Pancreas (tissue), 10 donors: ENCODE measurements around the gene CDH12. TPM values are rescaled to one million over a fixed set of nuclear protein-coding genes. Genes with fewer than 3 reads are reported as not detected.
A peak's percentile ranks its signal among the peaks of the same experiment; 100 is the strongest.

Experiments
- ATAC-seq, 4 donors: fragments of 200-7000 bp; cut with Tn5 transposase; one replicate each; pipeline versions ENCODE4 v1.8.0 to v1.9.1; 2020; ENCODE audit warnings: mild to moderate bottlenecking in 4 of 4, moderate library complexity in 4 of 4
- DNase-seq, 6 donors: peaks; one replicate each; pipeline ENCODE4 v3.0.0-alpha.2; 2020
- FAIRE-seq: peaks from 2 replicates; lab custom pipeline; 2012; peaks lifted over from hg19 to GRCh38; lab: Jason Lieb, UNC
- H3K27ac ChIP-seq, 4 donors: fragments of 200-600 bp; sonication (generic); 1 replicate in 3 of 4; 2 replicates in 1 of 4; pipeline versions ENCODE4 v1.5.0 to v1.8.0; 2020
- H3K27me3 ChIP-seq, 4 donors: fragments of 200-600 bp; one replicate each; pipeline ENCODE4 v1.8.0; 2021
- H3K36me3 ChIP-seq, 3 donors: fragments of 200-600 bp; sonication (generic) in 1 of 3; one replicate each; pipeline versions ENCODE4 v1.5.0 to v1.8.0; 2020 to 2021
- H3K4me1 ChIP-seq, 3 donors: fragments of 200-600 bp; one replicate each; pipeline ENCODE4 v1.8.0; 2021
- H3K4me3 ChIP-seq, 4 donors: fragments of 200-600 bp; sonication (generic) in 2 of 4; one replicate each; pipeline versions ENCODE4 v1.5.0 to v1.8.0; 2020 to 2021
- H3K9me3 ChIP-seq, 4 donors: fragments of 200-600 bp; one replicate each; pipeline ENCODE4 v1.8.0; 2021
- WGBS, 2 donors: extraction: QIAGEN DNeasy Blood & Tissue Kit; methylation state at CpG; one replicate each; pipeline ENCODE4 v1.1.7; 2013; 5-methylcytosine and 5-hydroxymethylcytosine counted together
- intact Hi-C, 3 donors: fragments of 100-400 bp; cut with DNase I; formaldehyde crosslinking; loops; one replicate each; pipeline versions ENCODE4 v1.11.1 to v1.14.2; 2022
- polyA plus RNA-seq, 2 donors: library from polyadenylated mRNA; stranded (reverse); fragments of 200-250 nt; gene quantifications; one replicate each; pipeline ENCODE4 v1.2.3, GENCODE V29; 2013
- total RNA-seq, 6 donors: library from RNA; stranded (reverse); fragmentation: NEBNext Ultra II Directional in 4 of 6; extraction: Animal tissue kit (Norgen Biotek cat#: 25700) in 4 of 6; gene quantifications; one replicate each; pipeline versions ENCODE4 v1.2.1 to v1.2.4, GENCODE V29; 2021 to 2023
- TF ChIP-seq, protein P1 (sequence below), 4 donors: fragments of 200-600 bp; sonication (generic) in 3 of 4; IDR thresholded peaks; one replicate each; pipeline versions ENCODE4 v1.5.0 to v1.8.0; 2021; ENCODE audit warnings: antibody characterized with exemption in 4 of 4
- donor health status: healthy with polysubstance abuse.
- donor health status: DM: no; HTN: no; CAD: no; lungs with moderate emphysema.
- donor health status: DM: no; HTN: no; CAD: no.
- donor health status: control.
- donor health status: control.
- donor health status: Bipolar disorder and iron deficiency.
- donor health status: DM: yes; HTN: yes; CAD: no.
- donor health status: DM: no; HTN: no; CAD: no.
- donor health status: DM: no; HTN: no; CAD: no.
- donor health status: DM: yes; HTN: yes; CAD: no.

Gene CDH12
- total and polyA plus RNA-seq, 8 donors = 0.12 to 0.31 (median 0.17) TPM; not detected in 4

DNA sequence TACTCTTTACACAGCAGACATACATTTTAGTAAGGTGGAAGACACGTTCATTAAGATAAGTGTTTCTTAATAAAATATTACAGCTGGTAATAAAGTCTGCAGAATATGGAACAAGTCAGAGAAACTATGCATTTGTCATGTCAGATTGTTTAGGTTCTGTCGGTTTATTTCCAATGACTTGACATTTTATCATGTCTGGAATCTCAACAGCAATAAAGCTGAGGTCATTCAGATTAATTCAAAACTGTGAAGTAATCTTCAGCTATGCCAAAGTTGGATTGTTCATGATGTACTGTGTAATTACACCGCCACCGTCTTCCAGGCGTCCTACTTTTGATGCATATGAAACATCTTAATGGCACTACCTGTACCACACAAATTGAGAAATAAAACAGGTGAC is 1032.6 kb downstream of the CDH12 start:
- intact Hi-C loops = no loop called here
- 23 to 24% methylated on average over 5 of the region's 5 CpGs for WGBS, 2 donors
- no peak overlapping the region for H3K4me3 ChIP-seq
- H3K4me1 ChIP-seq = no peaks in the 10 kb centered on the region
- no peaks in the 10 kb centered on the region for H3K36me3 ChIP-seq
- peaks cover 0 to 14% (median 3%) of the 10 kb centered on the region in 4 donors for H3K27me3 ChIP-seq
- ATAC-seq (no peak), DNase-seq (no peak), FAIRE-seq (no peak)
- no peak overlapping the region for H3K27ac ChIP-seq
- TF ChIP-seq, protein P1, sequence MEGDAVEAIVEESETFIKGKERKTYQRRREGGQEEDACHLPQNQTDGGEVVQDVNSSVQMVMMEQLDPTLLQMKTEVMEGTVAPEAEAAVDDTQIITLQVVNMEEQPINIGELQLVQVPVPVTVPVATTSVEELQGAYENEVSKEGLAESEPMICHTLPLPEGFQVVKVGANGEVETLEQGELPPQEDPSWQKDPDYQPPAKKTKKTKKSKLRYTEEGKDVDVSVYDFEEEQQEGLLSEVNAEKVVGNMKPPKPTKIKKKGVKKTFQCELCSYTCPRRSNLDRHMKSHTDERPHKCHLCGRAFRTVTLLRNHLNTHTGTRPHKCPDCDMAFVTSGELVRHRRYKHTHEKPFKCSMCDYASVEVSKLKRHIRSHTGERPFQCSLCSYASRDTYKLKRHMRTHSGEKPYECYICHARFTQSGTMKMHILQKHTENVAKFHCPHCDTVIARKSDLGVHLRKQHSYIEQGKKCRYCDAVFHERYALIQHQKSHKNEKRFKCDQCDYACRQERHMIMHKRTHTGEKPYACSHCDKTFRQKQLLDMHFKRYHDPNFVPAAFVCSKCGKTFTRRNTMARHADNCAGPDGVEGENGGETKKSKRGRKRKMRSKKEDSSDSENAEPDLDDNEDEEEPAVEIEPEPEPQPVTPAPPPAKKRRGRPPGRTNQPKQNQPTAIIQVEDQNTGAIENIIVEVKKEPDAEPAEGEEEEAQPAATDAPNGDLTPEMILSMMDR (IDR thresholded peaks at IDR 0.05) = no peak
- H3K9me3 ChIP-seq = no peaks in the 10 kb centered on the region

DNA sequence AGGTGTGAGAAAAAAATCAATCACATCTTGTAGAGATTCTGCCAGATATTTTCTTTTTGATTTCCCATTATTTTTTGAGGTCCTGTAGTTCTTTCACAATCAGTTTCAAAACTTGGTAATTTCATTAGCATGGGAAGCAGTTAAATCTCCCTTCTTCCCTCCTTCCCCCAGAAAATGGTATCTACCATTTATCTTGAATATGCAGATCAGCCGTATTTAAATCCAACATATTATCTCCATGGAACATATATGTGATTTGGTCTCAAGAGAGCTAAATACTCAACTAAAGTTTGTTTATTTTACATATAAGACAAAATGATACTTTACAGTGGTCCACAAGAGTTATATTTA is 1034.8 kb downstream of the CDH12 start:
- no peak for FAIRE-seq
- Histone ChIP-seq H3K9me3 (no peaks in the 10 kb centered on the region), H3K27me3 (peaks cover 0 to 9% (median 3%) of the 10 kb centered on the region in 4 donors), H3K4me3 (no peak overlapping the region), H3K27ac (no peak overlapping the region), H3K4me1 (no peaks in the 10 kb centered on the region), H3K36me3 (no peaks in the 10 kb centered on the region)
- WGBS, 2 donors = 64 to 74% methylated on average over 1 of the region's 1 CpG
- no peak for ATAC-seq
- DNase-seq = no peak
- TF ChIP-seq, protein P1 (IDR thresholded peaks at IDR 0.05) = no peak
- intact Hi-C loops = no loop called here

DNA sequence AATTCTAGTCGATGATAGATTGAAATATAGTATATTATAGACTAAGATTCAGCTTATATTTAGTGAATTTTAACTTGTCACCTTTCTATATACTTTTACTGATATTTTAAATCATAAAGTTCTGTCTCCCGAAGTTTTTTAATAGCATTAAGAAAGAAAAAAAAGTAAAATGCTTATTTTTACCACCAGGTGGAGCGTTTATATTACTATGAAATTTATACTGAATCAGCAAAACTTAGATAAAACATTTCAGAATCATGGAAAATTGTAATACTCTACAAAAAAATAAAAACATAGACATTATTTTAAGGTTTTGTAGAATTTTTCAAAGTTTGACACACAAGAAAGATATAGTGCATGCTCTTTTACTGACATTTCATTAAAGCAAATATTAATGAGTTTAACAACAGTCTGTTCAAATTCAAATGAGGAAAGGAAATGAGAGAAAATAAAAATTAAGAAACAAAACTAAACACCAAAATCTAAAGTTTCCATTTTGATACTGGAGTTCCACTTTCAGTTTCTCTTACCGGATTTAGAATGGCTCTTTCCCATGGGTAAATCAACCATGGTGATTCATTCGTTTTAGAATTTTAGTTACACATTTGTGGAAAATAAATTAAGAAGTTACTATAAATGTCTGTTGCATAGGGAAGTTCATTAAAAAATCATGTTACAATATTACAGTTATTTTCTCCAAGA is 1035.3 kb downstream of the CDH12 start:
- no peak for ATAC-seq
- FAIRE-seq = peak; percentile 45

DNA sequence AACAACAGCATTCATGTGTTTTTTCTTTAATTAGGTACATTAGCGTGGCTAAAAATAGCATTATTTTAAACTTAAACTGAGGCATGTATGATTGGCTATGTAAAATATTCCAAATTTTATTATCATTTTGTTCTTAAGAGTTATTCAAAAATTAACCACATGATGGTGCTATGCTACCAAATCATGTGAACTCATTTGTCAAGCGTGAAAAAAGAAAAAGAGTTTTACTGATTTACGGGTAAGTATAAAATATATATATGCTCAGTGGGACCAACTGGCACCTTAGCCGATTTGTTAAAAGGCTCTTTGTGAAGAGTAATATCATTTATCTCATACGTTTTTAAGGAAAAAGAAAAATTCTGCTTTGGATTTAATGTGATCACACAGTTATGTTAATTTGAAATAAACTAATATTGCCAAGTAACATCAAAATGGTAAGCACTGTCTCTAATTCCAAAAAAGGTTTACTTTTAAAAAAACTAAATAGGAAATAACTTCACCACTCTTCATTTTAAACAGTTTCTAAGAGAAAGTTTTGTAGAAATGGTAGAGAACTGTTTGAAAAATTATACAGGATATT is 1042.3 kb downstream of the CDH12 start:
- Histone ChIP-seq H3K36me3 (no peaks in the 10 kb centered on the region), H3K4me3 (no peak overlapping the region), H3K27me3 (no peaks in the 10 kb centered on the region), H3K27ac (no peak overlapping the region), H3K4me1 (no peaks in the 10 kb centered on the region), H3K9me3 (no peaks in the 10 kb centered on the region)
- FAIRE-seq (no peak), DNase-seq (no peak), ATAC-seq (no peak)
- intact Hi-C loops = no loop called here
- WGBS, 2 donors = 9 to 10% methylated on average over 5 of the region's 5 CpGs
- TF ChIP-seq, protein P1 (IDR thresholded peaks at IDR 0.05) = peak in 2 of 4 donors; percentile 15 to 22

More for the DNA sequence above, 1035.3 kb downstream of the CDH12 start:
- Histone ChIP-seq H3K4me1 (no peaks in the 10 kb centered on the region), H3K9me3 (no peaks in the 10 kb centered on the region), H3K4me3 (no peak overlapping the region), H3K27me3 (peaks cover 0 to 9% (median 3%) of the 10 kb centered on the region in 4 donors), H3K36me3 (no peaks in the 10 kb centered on the region), H3K27ac (no peak overlapping the region)
- WGBS, 2 donors = 29 to 43% methylated on average over 5 of the region's 5 CpGs
- no peak for DNase-seq
- intact Hi-C loops = no loop called here
- TF ChIP-seq, protein P1 (IDR thresholded peaks at IDR 0.05) = no peak

DNA sequence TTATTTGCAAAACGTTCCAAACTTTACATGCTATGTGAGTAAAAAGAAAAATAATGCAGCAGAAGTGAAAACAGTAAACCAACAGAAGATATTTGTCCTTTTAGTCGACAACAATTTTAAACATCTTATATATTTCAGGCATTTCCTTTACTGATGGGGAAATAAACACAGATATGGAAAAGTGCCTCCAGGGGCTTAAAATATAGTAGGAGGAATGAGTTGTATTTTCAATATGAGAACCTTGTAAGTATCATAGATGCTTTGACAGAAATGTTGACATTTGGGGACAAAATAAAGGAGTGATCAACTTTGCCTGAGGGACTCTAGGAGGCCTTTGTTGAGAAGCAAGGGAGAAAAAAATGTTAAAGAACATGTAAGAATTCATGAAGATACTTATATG is 1043.5 kb downstream of the CDH12 start:
- ATAC-seq (no peak), FAIRE-seq (no peak), DNase-seq (no peak)
- Histone ChIP-seq H3K9me3 (no peaks in the 10 kb centered on the region), H3K4me3 (no peak overlapping the region), H3K27ac (no peak overlapping the region), H3K36me3 (no peaks in the 10 kb centered on the region), H3K4me1 (no peaks in the 10 kb centered on the region), H3K27me3 (no peaks in the 10 kb centered on the region)
- TF ChIP-seq, protein P1 (IDR thresholded peaks at IDR 0.05) = no peak
- intact Hi-C loops = no loop called here
- 33 to 48% methylated on average over 2 of the region's 2 CpGs for WGBS, 2 donors
